Gastroesophageal sphincter (tissue), 4 donors: ENCODE results near the gene GALNTL6. TPM values are rescaled to one million over a fixed set of nuclear protein-coding genes. Genes with fewer than 3 reads are reported as not detected.

ENCODE experiments used
- ATAC-seq: fragments of 150-250 bp; one replicate; pipeline ENCODE4 v1.9.1; 2016; ENCODE audit warnings: mild to moderate bottlenecking, moderate library complexity
- H3K27ac ChIP-seq, 4 donors: fragments of 200-600 bp; sonication (generic) in 3 of 4; 1 replicate in 3 of 4; 2 replicates in 1 of 4; pipeline ENCODE4 v1.5.1; 2016 to 2019
- H3K27me3 ChIP-seq: fragments of 200-600 bp; sonication (generic); one replicate; pipeline ENCODE4 v1.5.1; 2019
- H3K36me3 ChIP-seq, 2 donors: fragments of 200-600 bp; sonication (generic); one replicate each; pipeline ENCODE4 v1.5.1; 2019; ENCODE audit warnings: control low read depth in 1 of 2
- H3K4me1 ChIP-seq, 3 donors: fragments of 200-600 bp; sonication (generic); 1 replicate in 2 of 3; 2 replicates in 1 of 3; pipeline ENCODE4 v1.5.1; 2016 to 2019; ENCODE audit warnings: control low read depth in 2 of 3
- H3K4me3 ChIP-seq, 2 donors: fragments of 200-600 bp; sonication (generic); one replicate each; pipeline ENCODE4 v1.5.1; 2019; ENCODE audit warnings: mild to moderate bottlenecking in 1 of 2, moderate library complexity in 1 of 2
- H3K9me3 ChIP-seq, 3 donors: fragments of 200-600 bp; sonication (generic); one replicate each; pipeline ENCODE4 v1.5.1; 2017 to 2019; ENCODE audit warnings: control low read depth in 2 of 3
- EP300 ChIP-seq: sonication (generic); formaldehyde crosslinking; IDR thresholded peaks from one replicate; pipeline ENCODE4 v1.6.1; 2017; ENCODE audit warnings: antibody characterized with exemption, mild to moderate bottlenecking
- POLR2A ChIP-seq, 2 donors: fragments of 450-650 bp; IDR thresholded peaks; one replicate each; pipeline ENCODE4 v1.6.1; 2017; ENCODE audit warnings: antibody characterized with exemption in 2 of 2, mild to moderate bottlenecking in 2 of 2, moderate library complexity in 1 of 2
- POLR2AphosphoS5 ChIP-seq: sonication (generic); formaldehyde crosslinking; IDR thresholded peaks from one replicate; pipeline ENCODE4 v1.6.1; 2017; ENCODE audit warnings: antibody characterized with exemption
- WGBS, 2 donors: methylation state at CpG; one replicate each; pipeline ENCODE4 v1.1.5; 2018; ENCODE audit warnings: low coverage in 1 of 2; 5-methylcytosine and 5-hydroxymethylcytosine counted together
- total RNA-seq, 4 donors: library from RNA; depleted of rRNA; stranded (reverse); fragments of >200 nt; gene quantifications; one replicate each; pipeline ENCODE4 v1.1.0, GENCODE V29; 2016
- TF ChIP-seq, protein P1 (sequence below), 4 experiments: fragments of 200-600 bp in 2 of 4; fragments of 450-650 bp in 2 of 4; sonication (generic) in 1 of 4; IDR thresholded peaks; one replicate each; pipeline ENCODE4 v1.5.1; 2017 to 2019; ENCODE audit warnings: antibody characterized with exemption in 4 of 4, mild to moderate bottlenecking in 2 of 4, moderate library complexity in 2 of 4

The GALNTL6 gene
- total RNA-seq, 4 donors from 2014 or later, result not detected

DNA sequence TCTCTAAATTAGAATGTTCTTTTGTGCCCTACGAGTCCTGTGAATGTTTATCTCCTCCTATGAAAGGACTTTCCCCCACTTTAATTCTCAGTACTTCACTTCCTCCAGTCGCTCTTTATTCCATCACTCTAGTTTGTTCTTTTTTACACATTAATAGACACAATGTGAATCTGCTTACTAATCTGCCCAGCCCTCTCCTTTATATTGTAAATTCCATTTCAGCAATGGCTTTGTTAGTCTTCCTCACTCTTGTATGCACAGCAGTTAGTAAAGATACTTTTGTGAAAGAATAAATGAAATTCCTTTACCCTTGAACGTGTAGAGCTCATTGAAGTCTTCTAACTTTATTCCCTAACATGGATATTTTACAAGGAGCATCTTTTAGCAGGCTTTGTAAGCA is 255.3 kb downstream of the GALNTL6 start:
- no peak overlapping the region for H3K27ac ChIP-seq
- no peaks in the 10 kb centered on the region for H3K36me3 ChIP-seq
- no peak for ATAC-seq
- no peaks in the 10 kb centered on the region for H3K9me3 ChIP-seq
- no peaks in the 10 kb centered on the region for H3K4me1 ChIP-seq
- H3K27me3 ChIP-seq, result no peaks in the 10 kb centered on the region
- WGBS, 2 donors, result 31 to 43% methylated on average over 2 of the region's 3 CpGs
- H3K4me3 ChIP-seq, result no peak overlapping the region
- TF ChIP-seq EP300 (no peak), POLR2AphosphoS5 (no peak), POLR2A (IDR thresholded peaks at IDR 0.05) (no peak)
- TF ChIP-seq, protein P1, sequence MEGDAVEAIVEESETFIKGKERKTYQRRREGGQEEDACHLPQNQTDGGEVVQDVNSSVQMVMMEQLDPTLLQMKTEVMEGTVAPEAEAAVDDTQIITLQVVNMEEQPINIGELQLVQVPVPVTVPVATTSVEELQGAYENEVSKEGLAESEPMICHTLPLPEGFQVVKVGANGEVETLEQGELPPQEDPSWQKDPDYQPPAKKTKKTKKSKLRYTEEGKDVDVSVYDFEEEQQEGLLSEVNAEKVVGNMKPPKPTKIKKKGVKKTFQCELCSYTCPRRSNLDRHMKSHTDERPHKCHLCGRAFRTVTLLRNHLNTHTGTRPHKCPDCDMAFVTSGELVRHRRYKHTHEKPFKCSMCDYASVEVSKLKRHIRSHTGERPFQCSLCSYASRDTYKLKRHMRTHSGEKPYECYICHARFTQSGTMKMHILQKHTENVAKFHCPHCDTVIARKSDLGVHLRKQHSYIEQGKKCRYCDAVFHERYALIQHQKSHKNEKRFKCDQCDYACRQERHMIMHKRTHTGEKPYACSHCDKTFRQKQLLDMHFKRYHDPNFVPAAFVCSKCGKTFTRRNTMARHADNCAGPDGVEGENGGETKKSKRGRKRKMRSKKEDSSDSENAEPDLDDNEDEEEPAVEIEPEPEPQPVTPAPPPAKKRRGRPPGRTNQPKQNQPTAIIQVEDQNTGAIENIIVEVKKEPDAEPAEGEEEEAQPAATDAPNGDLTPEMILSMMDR (IDR thresholded peaks at IDR 0.05), result no peak

DNA sequence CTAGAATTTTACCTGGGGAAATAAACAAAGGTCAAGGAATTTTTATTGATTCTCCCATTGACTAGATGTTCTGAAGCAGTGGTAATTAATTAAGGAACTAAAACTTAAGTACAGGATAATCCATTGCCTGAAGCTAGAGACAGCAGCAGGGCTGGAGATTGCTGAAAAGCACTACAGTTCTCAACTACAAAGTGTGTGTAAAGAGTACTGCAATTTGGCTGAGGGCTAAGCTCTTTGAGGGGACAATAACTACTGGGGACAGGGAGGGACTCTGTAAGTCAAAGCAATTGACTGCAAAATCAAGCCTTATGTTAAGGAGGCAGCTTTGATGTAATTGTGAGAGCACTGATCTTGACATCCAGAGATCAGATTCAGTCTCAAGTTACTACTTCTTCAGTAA is 260.4 kb downstream of the GALNTL6 start:
- Histone ChIP-seq H3K27ac (no peak overlapping the region), H3K9me3 (no peaks in the 10 kb centered on the region), H3K4me1 (no peaks in the 10 kb centered on the region), H3K27me3 (no peaks in the 10 kb centered on the region), H3K4me3 (no peak overlapping the region), H3K36me3 (no peaks in the 10 kb centered on the region)
- TF ChIP-seq POLR2A (IDR thresholded peaks at IDR 0.05) (no peak), EP300 (no peak), POLR2AphosphoS5 (no peak)
- TF ChIP-seq, protein P1 (IDR thresholded peaks at IDR 0.05), result no peak
- ATAC-seq, result no peak

DNA sequence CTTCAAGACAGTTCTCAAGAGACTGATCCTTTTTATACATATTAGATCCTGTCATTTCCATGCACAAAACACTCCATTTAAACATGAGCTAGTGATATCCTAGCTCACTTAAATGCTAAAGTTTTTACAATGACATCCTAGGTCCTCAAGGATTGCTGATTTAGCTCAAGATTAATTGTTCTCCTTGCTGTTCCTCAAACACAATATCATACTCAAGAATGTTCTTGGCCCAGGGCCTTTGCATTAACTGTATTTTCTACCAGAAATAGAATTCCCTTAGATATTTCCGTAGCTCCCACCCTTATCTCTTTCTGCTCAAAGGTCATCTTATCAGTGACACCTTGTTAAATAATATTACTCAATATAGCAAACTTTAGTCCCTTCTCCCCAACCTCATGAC is 270.1 kb downstream of the GALNTL6 start:
- no peak overlapping the region for H3K27ac ChIP-seq
- no peak overlapping the region for H3K4me3 ChIP-seq
- no peaks in the 10 kb centered on the region for H3K9me3 ChIP-seq
- 53 to 57% methylated on average over 1 of the region's 1 CpG for WGBS, 2 donors
- no peak for ATAC-seq
- H3K36me3 ChIP-seq, result no peaks in the 10 kb centered on the region
- H3K27me3 ChIP-seq, result no peaks in the 10 kb centered on the region
- no peaks in the 10 kb centered on the region for H3K4me1 ChIP-seq
- TF ChIP-seq POLR2A (IDR thresholded peaks at IDR 0.05), result no peak
- no peak for TF ChIP-seq EP300
- no peak for TF ChIP-seq POLR2AphosphoS5
- TF ChIP-seq, protein P1 (IDR thresholded peaks at IDR 0.05), result no peak

DNA sequence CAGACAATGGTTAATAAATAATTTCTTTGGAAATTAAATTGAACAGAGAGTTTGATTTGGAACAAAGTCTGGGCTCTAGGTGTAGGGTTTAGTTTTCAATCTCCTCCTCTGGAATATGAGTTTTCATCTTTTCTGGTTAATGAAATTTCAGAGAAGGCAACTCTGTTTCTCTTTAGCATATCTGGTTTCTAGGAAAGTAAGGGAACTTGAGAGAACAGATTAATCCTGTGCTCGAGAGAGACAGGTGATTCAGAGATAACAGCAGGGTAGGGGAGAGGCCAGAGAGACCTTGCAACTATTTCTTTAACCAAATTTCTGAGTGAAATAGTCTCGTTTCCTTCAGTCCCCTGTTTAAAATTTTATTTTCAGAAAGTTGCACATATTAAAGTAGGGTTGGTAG is 275.4 kb downstream of the GALNTL6 start:
- TF ChIP-seq POLR2AphosphoS5 (no peak), POLR2A (IDR thresholded peaks at IDR 0.05) (no peak), EP300 (no peak)
- TF ChIP-seq, protein P1 (IDR thresholded peaks at IDR 0.05), result no peak
- H3K27ac ChIP-seq, result no peak overlapping the region
- WGBS, 2 donors, result 36 to 79% methylated on average over 2 of the region's 2 CpGs
- no peaks in the 10 kb centered on the region for H3K36me3 ChIP-seq
- no peaks in the 10 kb centered on the region for H3K4me1 ChIP-seq
- H3K9me3 ChIP-seq, result no peaks in the 10 kb centered on the region
- no peak overlapping the region for H3K4me3 ChIP-seq
- no peaks in the 10 kb centered on the region for H3K27me3 ChIP-seq
- ATAC-seq, result no peak

DNA sequence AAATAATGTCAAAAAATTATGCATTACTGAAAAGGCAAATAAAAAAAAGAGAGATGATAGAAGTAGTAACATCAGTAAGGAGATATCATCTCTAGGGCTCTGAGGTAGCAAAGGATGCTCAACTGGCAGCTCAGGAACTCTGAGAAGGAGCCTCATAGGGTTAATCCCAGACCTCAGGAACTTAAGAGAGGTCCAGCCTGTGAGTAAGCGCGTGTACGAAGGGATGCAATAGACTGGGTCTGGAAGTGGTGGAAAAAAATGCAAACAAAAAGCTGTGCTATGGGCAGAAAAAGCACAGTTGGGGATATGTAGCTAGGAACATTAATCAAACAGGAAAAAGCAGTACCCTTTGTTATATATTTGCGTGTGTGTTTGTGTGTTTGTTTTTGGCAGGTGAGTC is 282.0 kb downstream of the GALNTL6 start:
- TF ChIP-seq, protein P1 (IDR thresholded peaks at IDR 0.05), result no peak
- TF ChIP-seq POLR2A (IDR thresholded peaks at IDR 0.05) (no peak), EP300 (no peak), POLR2AphosphoS5 (no peak)
- Histone ChIP-seq H3K36me3 (no peaks in the 10 kb centered on the region), H3K27ac (no peak overlapping the region), H3K9me3 (no peaks in the 10 kb centered on the region), H3K4me3 (no peak overlapping the region), H3K27me3 (no peaks in the 10 kb centered on the region), H3K4me1 (no peaks in the 10 kb centered on the region)
- WGBS, 2 donors, result 61 to 72% methylated on average over 4 of the region's 4 CpGs
- no peak for ATAC-seq
